Keratinocyte (primary cell): ENCODE data around the gene DESI2. TPM values are rescaled to one million over a fixed set of nuclear protein-coding genes. Genes with fewer than 3 reads are reported as not detected.

ENCODE experiments used
- DNase-seq: peaks from one replicate; pipeline ENCODE4 v3.0.0-alpha.2; 2011; ENCODE audit warnings: low read depth, missing footprints, low spot score
- FAIRE-seq: peaks from 2 replicates; lab custom pipeline; 2011; peaks lifted over from hg19 to GRCh38; lab: Jason Lieb, UNC
- H2AFZ ChIP-seq: 2 replicates; pipeline ENCODE4 v1.6.0; 2012; ENCODE audit warnings: low read length, control low read depth, inconsistent platforms; ENCODE audit not compliant: control insufficient read depth
- H3K27ac ChIP-seq: 2 replicates; pipeline ENCODE4 v1.5.1; 2011; ENCODE audit warnings: low read length; ENCODE audit not compliant: control insufficient read depth, insufficient read depth
- H3K27me3 ChIP-seq: 3 replicates; pipeline ENCODE4 v1.6.0; 2011; ENCODE audit warnings: low read length; ENCODE audit not compliant: control insufficient read depth, insufficient read depth; ENCODE audit errors: extremely low read depth
- H3K36me3 ChIP-seq, 2 experiments: 2 replicates in 1 of 2; 3 replicates in 1 of 2; pipeline ENCODE4 v1.5.1; 2011; ENCODE audit warnings: low read length in 2 of 2, mild to moderate bottlenecking in 1 of 2; ENCODE audit not compliant: control insufficient read depth in 2 of 2, insufficient read depth in 2 of 2; ENCODE audit errors: extremely low read depth in 1 of 2
- H3K4me1 ChIP-seq: 3 replicates; pipeline ENCODE4 v1.5.1; 2011; ENCODE audit warnings: low read length; ENCODE audit not compliant: control insufficient read depth, insufficient read depth; ENCODE audit errors: extremely low read depth
- H3K4me2 ChIP-seq: 3 replicates; pipeline ENCODE4 v1.6.0; 2011; ENCODE audit warnings: low read depth, low read length; ENCODE audit not compliant: control insufficient read depth, insufficient read depth; ENCODE audit errors: extremely low read depth
- H3K4me3 ChIP-seq, 3 experiments: fragments of 200-600 bp in 1 of 3; sonication (generic) in 1 of 3; 2 replicates in 2 of 3; 3 replicates in 1 of 3; pipeline ENCODE4 v1.5.1; 2011 to 2016; ENCODE audit warnings: low read length in 3 of 3, mild to moderate bottlenecking in 3 of 3, control low read depth in 2 of 3, inconsistent platforms in 1 of 3, low read depth in 1 of 3, mixed read lengths in 1 of 3, mixed run types in 1 of 3, moderate library complexity in 1 of 3; ENCODE audit not compliant: control insufficient read depth in 2 of 3, insufficient read depth in 2 of 3; ENCODE audit errors: extremely low read depth in 1 of 3
- H3K79me2 ChIP-seq: 2 replicates; pipeline ENCODE4 v1.6.0; 2012; ENCODE audit warnings: low read length; ENCODE audit not compliant: control insufficient read depth, insufficient read depth
- H3K9ac ChIP-seq: 3 replicates; pipeline ENCODE4 v1.6.0; 2011; ENCODE audit warnings: low read length; ENCODE audit not compliant: control insufficient read depth, insufficient read depth; ENCODE audit errors: extremely low read depth
- H3K9me1 ChIP-seq: 3 replicates; pipeline ENCODE4 v1.6.0; 2011; ENCODE audit warnings: low read length; ENCODE audit not compliant: control insufficient read depth, insufficient read depth; ENCODE audit errors: extremely low read depth
- H3K9me3 ChIP-seq: 2 replicates; pipeline ENCODE4 v1.5.1; 2012; ENCODE audit warnings: low read depth, low read length; ENCODE audit not compliant: control insufficient read depth
- H4K20me1 ChIP-seq: 3 replicates; pipeline ENCODE4 v1.6.0; 2011; ENCODE audit warnings: low read length; ENCODE audit not compliant: control insufficient read depth, insufficient read depth; ENCODE audit errors: extremely low read depth
- EZH2 ChIP-seq: IDR thresholded peaks from one replicate; pipeline ENCODE4 v1.6.1; 2012; ENCODE audit warnings: inconsistent platforms, mild to moderate bottlenecking, low read length, moderate library complexity
- dilution Hi-C: fragments of 300-500 bp; cut with MboI; formaldehyde crosslinking; loops from one replicate; pipeline ENCODE4 v1.7.0; 2020; ENCODE audit warnings: low sequenced_read_pairs; ENCODE audit not compliant: extremely low pct_ligation_motif_present
- polyA plus RNA-seq, 5 experiments: library from polyadenylated mRNA; depleted of rRNA in 3 of 5; stranded (reverse) in 3 of 5; stranded (forward) in 1 of 5; unstranded in 1 of 5; fragments of >200 nt; gene quantifications; 1 replicate in 1 of 5; 2 replicates in 3 of 5; 3 replicates in 1 of 5; pipeline versions ENCODE4 v1.2.1 to v1.2.3, GENCODE V29; 2011 to 2012; ENCODE audit warnings: missing spikeins in 2 of 5, low read depth in 1 of 5, low replicate concordance in 1 of 5
- TF ChIP-seq, protein P1 (sequence below), 3 experiments: IDR thresholded peaks in 1 of 3; conservative IDR thresholded peaks in 1 of 3; optimal IDR thresholded peaks in 1 of 3; 2 replicates in 2 of 3; 3 replicates in 1 of 3; pipeline versions ENCODE3 to v1.5.1; 2011; ENCODE audit warnings: low read length in 3 of 3, mild to moderate bottlenecking in 3 of 3, moderate library complexity in 2 of 3, control low read depth in 1 of 3, inconsistent platforms in 1 of 3; ENCODE audit not compliant: insufficient read depth in 2 of 3; ENCODE audit errors: extremely low read depth in 1 of 3

DESI2 gene
- polyA plus RNA-seq, 1 donor (not counting 4 experiments of a cell fraction or from before 2014, with no cell fraction given) = 33.9 TPM

DNA sequence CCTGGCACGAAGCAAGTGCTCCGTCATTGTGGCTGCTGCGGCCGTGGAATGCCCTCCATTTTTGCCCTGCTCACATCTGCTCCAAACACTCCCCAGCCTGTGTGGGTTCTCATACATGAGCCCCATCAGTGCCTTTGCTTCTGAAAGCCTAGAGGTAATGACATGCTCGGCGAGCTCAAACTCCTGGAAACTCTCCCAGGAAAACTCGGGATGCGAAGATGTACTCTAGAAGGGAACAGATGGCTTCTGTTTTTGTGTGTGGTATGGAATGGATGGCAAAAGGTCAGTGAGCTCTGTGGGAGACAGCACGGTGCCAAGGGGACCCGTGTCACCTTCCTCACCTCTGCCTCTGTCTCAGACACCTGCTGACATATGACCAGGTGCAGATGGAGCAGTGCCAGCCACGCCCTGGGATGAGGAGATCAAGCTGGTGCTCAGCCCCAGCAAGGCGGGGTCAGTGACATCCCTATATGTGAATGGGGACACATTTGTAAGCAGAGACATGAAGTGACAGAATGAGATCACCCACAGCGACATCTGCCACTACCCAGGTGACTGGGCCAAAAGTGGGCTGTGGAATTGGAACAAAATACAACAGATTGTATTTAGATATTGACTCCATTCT lies 98.5 kb downstream of the DESI2 start:
- Histone ChIP-seq H2AFZ (no peak overlapping the region), H3K9me1 (no peaks in the 10 kb centered on the region), H3K27me3 (no peaks in the 10 kb centered on the region), H4K20me1 (no peaks in the 10 kb centered on the region), H3K4me2 (no peak overlapping the region), H3K36me3 (no peaks in the 10 kb centered on the region), H3K4me1 (no peaks in the 10 kb centered on the region), H3K9ac (no peak overlapping the region), H3K27ac (no peak overlapping the region), H3K79me2 (no peaks in the 10 kb centered on the region), H3K4me3 (no peak overlapping the region), H3K9me3 (no peaks in the 10 kb centered on the region)
- dilution Hi-C loops = no loop called here
- FAIRE-seq = no peak
- TF ChIP-seq, protein P1, sequence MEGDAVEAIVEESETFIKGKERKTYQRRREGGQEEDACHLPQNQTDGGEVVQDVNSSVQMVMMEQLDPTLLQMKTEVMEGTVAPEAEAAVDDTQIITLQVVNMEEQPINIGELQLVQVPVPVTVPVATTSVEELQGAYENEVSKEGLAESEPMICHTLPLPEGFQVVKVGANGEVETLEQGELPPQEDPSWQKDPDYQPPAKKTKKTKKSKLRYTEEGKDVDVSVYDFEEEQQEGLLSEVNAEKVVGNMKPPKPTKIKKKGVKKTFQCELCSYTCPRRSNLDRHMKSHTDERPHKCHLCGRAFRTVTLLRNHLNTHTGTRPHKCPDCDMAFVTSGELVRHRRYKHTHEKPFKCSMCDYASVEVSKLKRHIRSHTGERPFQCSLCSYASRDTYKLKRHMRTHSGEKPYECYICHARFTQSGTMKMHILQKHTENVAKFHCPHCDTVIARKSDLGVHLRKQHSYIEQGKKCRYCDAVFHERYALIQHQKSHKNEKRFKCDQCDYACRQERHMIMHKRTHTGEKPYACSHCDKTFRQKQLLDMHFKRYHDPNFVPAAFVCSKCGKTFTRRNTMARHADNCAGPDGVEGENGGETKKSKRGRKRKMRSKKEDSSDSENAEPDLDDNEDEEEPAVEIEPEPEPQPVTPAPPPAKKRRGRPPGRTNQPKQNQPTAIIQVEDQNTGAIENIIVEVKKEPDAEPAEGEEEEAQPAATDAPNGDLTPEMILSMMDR (optimal IDR thresholded peaks at IDR 0.05 in 1 of 3, IDR thresholded peaks at IDR 0.05 in 1 of 3, conservative IDR thresholded peaks at IDR 0.05 in 1 of 3; ENCODE audit: extremely low read depth in 1 of 3, insufficient read depth in 2 of 3, low read length in 3 of 3) = no peak
- no peak for TF ChIP-seq EZH2
- no peak for DNase-seq

DNA sequence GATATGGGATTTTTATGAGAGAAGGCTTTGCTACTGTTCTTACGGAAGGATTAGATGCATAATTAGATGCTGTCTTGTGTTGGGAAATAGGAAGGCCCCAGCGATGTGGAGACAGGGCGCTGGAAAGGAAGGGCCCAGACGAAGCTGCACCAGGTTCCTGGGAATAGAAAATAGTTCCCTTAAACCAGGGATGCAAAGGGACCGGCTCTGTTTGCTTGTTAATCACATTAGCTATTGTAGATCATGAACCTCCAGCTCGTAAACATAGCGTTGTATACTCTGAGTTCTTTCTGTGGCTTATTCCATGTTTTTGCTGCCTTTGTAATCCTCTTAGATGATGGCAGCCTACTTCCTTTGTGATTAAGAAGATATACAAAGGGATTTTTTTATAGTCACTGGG lies 102.7 kb downstream of the DESI2 start:
- TF ChIP-seq, protein P1 (optimal IDR thresholded peaks at IDR 0.05 in 1 of 3, IDR thresholded peaks at IDR 0.05 in 1 of 3, conservative IDR thresholded peaks at IDR 0.05 in 1 of 3; ENCODE audit: extremely low read depth in 1 of 3, insufficient read depth in 2 of 3, low read length in 3 of 3) = no peak
- TF ChIP-seq EZH2 = no peak
- Histone ChIP-seq H3K9me3 (no peaks in the 10 kb centered on the region), H3K4me2 (no peak overlapping the region), H3K79me2 (no peaks in the 10 kb centered on the region), H3K4me3 (no peak overlapping the region), H4K20me1 (no peaks in the 10 kb centered on the region), H2AFZ (no peak overlapping the region), H3K27me3 (no peaks in the 10 kb centered on the region), H3K9ac (no peak overlapping the region), H3K4me1 (no peaks in the 10 kb centered on the region), H3K27ac (no peak overlapping the region), H3K9me1 (no peaks in the 10 kb centered on the region), H3K36me3 (no peaks in the 10 kb centered on the region)
- DNase-seq = no peak
- dilution Hi-C loops = no loop called here
- no peak for FAIRE-seq
